Fibroblast of pulmonary artery (primary cell): ENCODE results near the gene MAP3K10.

Experiments
- DNase-seq: peaks from one replicate; pipeline ENCODE4 v3.0.0-alpha.2; 2010; ENCODE audit warnings: low read depth
- H3K4me3 ChIP-seq: replicated peaks from 2 replicates; pipeline ENCODE4 v1.5.1; 2011; ENCODE audit warnings: low read depth, mild to moderate bottlenecking, control low read depth, low read length, moderate library complexity
- TF ChIP-seq, protein P1 (sequence below): IDR thresholded peaks from 2 replicates; pipeline ENCODE4 v1.5.1; 2011; ENCODE audit warnings: mild to moderate bottlenecking, control low read depth, low read length, inconsistent platforms; ENCODE audit errors: missing control alignments

Gene MAP3K10

GRCh38 chr19:40231057-40231456 is 39.8 kb downstream of the MAP3K10 start:
- DNase-seq = no peak
- TF ChIP-seq, protein P1, sequence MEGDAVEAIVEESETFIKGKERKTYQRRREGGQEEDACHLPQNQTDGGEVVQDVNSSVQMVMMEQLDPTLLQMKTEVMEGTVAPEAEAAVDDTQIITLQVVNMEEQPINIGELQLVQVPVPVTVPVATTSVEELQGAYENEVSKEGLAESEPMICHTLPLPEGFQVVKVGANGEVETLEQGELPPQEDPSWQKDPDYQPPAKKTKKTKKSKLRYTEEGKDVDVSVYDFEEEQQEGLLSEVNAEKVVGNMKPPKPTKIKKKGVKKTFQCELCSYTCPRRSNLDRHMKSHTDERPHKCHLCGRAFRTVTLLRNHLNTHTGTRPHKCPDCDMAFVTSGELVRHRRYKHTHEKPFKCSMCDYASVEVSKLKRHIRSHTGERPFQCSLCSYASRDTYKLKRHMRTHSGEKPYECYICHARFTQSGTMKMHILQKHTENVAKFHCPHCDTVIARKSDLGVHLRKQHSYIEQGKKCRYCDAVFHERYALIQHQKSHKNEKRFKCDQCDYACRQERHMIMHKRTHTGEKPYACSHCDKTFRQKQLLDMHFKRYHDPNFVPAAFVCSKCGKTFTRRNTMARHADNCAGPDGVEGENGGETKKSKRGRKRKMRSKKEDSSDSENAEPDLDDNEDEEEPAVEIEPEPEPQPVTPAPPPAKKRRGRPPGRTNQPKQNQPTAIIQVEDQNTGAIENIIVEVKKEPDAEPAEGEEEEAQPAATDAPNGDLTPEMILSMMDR = no peak
- no peak overlapping the region for H3K4me3 ChIP-seq

GRCh38 chr19:40231544-40232424 is 40.6 kb downstream of the MAP3K10 start:
- no peak overlapping the region for H3K4me3 ChIP-seq
- DNase-seq = no peak
- TF ChIP-seq, protein P1 = no peak

- TF ChIP-seq, protein P1 = no peak
- no peak overlapping the region for H3K4me3 ChIP-seq
Measured at GRCh38 chr19:40232479-40232878, 41.3 kb downstream of the MAP3K10 start.

DNA sequence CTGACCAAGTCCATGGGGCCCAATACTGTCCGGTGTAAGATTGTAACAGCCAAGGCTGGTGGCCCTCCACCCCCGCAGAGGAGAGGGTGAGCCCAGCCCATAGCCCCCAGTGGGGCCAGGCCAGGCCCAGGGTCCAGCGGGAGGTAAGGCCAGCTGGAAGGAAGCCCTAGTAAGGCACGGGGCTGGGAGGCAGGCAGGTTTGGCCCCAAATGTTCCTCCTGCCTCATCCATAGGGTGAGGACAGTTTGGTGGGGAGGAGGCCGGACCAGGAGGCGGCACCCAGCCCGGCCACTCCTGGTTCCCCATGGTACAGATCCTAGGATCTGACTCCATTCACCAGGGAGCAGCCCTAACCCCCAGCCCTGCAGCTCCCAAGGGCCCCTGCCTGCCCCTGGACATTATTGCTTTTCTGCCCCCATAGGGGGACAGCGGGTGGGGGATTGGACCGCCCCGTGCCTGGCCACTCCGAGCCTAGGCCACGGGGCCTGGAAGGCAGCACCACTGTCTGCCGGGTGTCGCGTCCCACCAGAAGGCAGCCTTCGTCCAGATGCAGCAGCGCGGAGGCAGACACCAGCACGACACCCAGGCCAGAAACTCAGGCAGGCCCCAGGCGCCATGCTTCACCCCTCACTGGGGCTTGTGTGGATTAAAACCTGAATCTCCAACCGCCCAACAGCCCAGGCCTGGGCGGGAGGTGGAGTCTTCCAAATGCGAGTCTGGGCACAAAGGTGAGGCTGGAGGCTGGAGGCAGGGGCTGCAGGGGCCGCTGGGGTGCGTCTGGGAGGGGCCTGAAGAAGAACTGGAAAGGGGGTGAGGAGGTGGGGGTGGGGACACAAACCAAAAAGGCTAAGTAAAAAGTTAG is 42.0 kb downstream of the MAP3K10 start:
- TF ChIP-seq, protein P1 = no peak
- H3K4me3 ChIP-seq = no peak overlapping the region
- DNase-seq = no peak

More at GRCh38 chr19:40232479-40232878, 41.3 kb downstream of the MAP3K10 start:
- no peak for DNase-seq

- no peak overlapping the region for H3K4me3 ChIP-seq
- no peak for DNase-seq
- TF ChIP-seq, protein P1 = no peak
Measured at GRCh38 chr19:40233811-40234389, 42.7 kb downstream of the MAP3K10 start.

- no peak for DNase-seq
- H3K4me3 ChIP-seq = no peak overlapping the region
- TF ChIP-seq, protein P1 = no peak
Measured at GRCh38 chr19:40234429-40235237, 43.4 kb downstream of the MAP3K10 start.
